NCI-H2171 treated with DMSO at 0.1 percent for 48 hours (cell line): ENCODE measurements around the gene RUFY3.
"Not testable (repeated sequence)": the region's sequence is repeated elsewhere in the genome, so short reads cannot be mapped to it uniquely, and the experiment has no call there.

Experiments used
- DNase-seq: peaks from one replicate; lab custom pipeline; 2025; lab: John Stamatoyannopoulos, UW

The RUFY3 gene

GRCh38 chr4:70783096-70783495 is 61.3 kb downstream of the RUFY3 start:
- DNase-seq: no peak

- no peak for DNase-seq
These were observed 65.7 kb downstream of the RUFY3 start for GRCh38 chr4:70787496-70787895.

DNA sequence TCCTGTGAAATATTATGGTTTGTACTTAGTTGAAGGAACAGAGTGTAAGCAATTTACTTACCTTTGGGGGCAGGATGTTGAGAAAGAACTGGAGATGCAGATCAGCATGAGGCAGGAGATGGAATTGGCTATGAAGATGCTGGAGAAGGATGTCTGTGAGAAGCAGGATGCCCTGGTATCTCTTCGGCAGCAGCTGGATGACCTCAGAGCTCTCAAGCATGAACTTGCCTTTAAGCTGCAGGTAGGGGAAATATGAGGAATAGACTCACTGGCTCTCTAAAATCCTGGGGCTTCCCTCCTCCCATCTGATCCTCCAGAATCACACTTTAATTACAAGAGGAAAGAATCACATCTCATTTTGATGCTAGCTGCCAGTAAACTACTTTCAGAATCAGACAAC is 67.0 kb downstream of the RUFY3 start:
- no peak for DNase-seq

GRCh38 chr4:70793626-70794025 is 71.9 kb downstream of the RUFY3 start:
- DNase-seq: no peak

DNA sequence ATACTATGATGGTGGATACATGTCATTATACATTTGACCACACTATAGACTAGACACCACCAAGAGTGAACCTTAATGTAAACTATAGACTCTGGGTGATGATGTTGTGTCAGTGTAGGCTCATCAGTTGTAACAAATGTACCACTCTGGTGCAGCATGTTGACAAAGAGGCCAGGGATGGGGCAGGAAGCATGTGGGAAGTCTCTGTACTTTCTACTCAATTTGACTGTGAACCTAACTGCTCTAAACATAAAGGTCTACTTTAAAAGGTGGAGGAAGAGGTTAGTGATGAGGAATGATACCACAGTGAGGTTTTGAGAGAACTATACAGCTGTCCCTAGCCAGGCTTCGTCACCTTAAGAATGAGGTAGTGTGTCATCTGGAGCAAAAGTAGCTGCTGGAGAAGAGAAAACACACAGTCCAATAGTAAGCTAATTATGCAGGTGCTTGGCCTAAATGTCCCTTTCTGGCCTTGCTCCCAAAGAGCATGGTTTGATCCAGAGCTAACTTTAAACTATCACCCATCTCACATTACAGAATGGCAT is 79.6 kb downstream of the RUFY3 start:
- no peak for DNase-seq

- no peak for DNase-seq
These were observed 81.3 kb downstream of the RUFY3 start for GRCh38 chr4:70802928-70803580.

GRCh38 chr4:70808151-70808550 is 86.4 kb downstream of the RUFY3 start:
- DNase-seq: no peak

DNA sequence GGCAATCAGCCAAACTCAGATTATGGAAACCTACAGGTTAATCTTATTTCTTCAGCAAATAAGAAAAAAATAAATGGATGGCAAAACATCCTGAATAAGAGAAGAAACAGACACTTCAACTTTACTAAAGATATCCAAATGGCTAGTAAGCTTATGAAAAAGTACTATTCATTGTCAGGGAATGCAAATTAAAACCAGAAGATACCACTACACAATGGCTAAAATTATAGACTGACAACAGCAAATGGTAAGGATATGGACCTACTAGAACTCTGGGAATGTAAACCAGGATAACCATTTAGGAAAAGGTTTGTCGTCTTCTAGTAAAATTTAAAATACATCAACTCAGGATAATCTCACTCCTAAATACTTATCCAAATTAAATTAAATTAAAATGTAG is 93.6 kb downstream of the RUFY3 start:
- DNase-seq: no peak

GRCh38 chr4:70816894-70817293 is 95.1 kb downstream of the RUFY3 start:
- DNase-seq: no peak

DNA sequence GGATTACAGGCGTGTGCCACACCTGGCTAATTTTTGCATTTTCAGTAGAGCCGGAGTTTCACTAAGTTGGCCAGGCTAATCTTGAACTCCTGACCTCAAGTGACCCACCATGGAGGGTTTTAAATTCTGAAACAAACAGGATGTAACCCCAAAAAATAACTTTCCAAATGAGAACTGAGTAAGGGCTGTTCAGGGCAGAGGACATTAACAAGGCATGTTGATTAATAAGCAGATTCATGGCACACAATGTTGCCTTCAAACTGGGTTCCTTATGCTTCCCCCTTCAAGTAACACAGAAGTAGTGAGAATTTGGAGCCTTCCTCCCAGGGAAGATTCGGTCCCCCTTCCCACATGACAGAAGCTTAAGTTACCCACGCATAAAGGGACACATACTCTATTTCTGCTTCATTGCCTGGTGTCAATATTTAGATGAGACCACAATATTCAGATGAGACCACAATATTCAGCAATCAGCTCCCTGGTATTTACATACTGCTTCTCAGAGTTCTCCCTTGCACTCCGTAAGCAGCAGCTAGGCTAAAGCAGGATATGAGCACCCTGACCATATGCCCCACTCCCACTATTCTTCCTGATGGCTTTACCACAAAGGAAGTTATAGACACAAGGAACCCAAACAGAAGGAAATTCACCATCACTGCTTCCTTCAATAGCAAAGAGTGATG is 96.5 kb downstream of the RUFY3 start:
- DNase-seq: no peak

GRCh38 chr4:70818921-70819320 is 97.2 kb downstream of the RUFY3 start:
- no peak for DNase-seq

DNA sequence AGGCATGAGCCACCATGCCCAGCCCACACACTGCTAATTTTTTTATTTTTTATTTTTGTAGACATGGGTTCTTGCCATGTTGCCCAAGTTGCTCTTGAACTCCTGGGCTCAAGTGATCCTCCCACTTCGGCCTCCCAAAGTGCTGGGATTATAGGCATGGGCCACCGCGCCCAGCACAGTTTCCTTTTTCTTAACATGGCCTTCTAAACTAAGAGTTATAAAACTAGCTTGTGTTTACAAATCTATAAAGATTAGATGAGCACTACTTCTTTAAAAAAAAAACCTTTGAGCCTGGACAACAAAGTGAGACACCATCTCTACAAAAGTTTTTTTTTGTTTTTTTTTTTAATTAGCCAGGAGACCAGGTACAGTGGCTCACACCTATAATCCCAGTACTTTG is 107.3 kb downstream of the RUFY3 start:
- no peak for DNase-seq

GRCh38 chr4:70829492-70829891 is 107.7 kb downstream of the RUFY3 start:
- no peak for DNase-seq

GRCh38 chr4:70830054-70830453 is 108.3 kb downstream of the RUFY3 start:
- no peak for DNase-seq

DNA sequence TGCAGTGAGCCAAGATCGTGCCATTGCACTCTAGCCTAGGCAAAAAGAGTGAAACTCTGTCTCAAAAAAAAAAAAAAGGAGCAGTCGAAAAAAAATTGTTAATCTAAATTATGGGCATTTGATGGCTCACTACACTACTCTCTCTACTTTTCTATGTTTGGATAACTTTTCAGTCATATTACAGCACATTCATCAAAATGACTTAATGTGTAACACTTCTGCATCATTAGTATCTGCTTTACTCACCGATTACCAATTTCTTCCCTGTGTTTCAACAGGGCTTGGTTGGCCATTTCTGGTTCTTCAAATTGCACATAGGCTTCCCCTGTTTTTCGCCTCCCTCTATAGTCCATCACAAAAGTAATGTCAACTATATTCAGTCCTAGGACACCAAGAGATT is 109.5 kb downstream of the RUFY3 start:
- no peak for DNase-seq

- DNase-seq: no peak
These were observed 111.9 kb downstream of the RUFY3 start for GRCh38 chr4:70833675-70834074.

DNA sequence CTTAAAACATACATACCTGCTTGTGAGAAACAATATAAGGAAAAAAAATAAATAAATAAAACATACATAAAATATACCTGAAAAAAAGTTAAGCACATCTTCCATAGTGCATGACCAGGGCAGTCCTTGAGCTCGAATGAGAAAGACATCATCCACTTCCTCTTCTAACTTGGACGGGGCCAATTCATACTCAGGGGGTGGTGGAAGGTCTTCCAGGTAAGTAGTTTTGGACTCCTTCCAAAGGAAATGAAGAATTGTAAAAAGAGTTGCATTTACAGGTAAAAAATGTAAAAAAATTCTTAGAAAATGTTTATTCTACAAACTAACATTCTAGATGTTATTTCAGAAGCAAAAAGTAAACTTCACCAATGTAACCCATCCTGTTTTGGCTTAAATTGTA is 114.3 kb downstream of the RUFY3 start:
- DNase-seq: no peak

GRCh38 chr4:70838204-70838603 is 116.4 kb downstream of the RUFY3 start:
- no peak for DNase-seq

- DNase-seq: peak; percentile 39
These were observed 117.2 kb downstream of the RUFY3 start for GRCh38 chr4:70838666-70839588.

DNA sequence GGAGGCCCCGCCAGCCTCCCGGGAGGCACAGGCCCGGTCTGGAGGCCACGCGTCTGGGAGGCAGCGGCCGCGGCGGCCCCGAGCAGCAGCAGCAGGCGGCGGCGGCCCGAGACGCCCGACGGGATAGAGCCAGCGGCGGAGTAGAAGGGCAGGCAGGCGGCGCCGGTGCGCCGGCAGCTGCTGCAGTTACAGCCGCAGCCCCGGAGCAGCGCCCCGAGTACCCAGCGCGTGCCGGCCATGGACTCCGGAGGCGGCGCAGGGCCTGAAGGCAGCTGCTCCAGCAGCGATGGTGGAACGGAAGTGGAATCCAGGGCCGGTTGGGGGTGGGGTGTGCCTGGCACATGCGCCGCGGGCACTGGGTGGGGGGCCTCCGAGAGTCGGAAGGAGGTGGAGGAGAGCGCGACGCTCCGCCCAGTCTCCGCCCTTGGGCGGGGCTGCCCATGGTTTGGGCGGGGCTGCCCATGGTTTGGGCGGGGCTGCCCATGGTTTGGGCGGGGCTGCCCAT is 117.9 kb downstream of the RUFY3 start, which contains the start of gene GRSF1:
Gene GRSF1 (minus strand): TSS at position 302 of the 505 bp plus-strand sequence. CDS start 63 bp downstream, at position 239.
- peak; percentile 63 for DNase-seq

DNA sequence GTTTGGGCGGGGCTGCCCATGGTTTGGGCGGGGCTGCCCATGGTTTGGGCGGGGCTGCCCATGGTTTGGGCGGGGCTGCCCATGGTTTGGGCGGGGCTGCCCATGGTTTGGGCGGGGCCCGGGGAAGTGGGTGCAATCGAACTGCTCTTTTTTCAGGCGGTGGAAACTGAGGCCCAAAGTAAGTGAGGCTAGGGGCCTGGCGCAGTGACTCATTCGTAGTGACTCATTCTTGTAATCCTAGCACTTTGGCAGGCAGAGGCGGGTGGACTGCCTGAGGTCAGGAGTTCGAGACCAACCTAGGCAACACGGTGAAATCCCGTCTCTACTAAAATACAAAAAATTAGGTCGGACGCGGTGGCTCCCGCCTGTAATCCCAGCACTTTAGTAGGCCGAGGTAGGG is 118.4 kb downstream of the RUFY3 start:
- peak; percentile 2 for DNase-seq

GRCh38 chr4:70840631-70841030 is 118.9 kb downstream of the RUFY3 start:
- not testable (repeated sequence) for DNase-seq
